Measurements from ENCODE around the gene TRPV4.

- TF ChIP-seq GATA2 (IDR thresholded peaks at IDR 0.05; ENCODE audit: low read depth, low read length) = peak; percentile 56
- TF ChIP-seq GATA3 (IDR thresholded peaks at IDR 0.05; ENCODE audit: low read depth, low read length) = no peak
Observed at GRCh38 chr12:109875572-109876131, 42.5 kb upstream of the TRPV4 start.

Data from SH-SY5Y (cell line).